Liver (tissue), 2 donors: Measurements from ENCODE around the gene BARHL2.

Source experiments
- ATF3 ChIP-seq: IDR thresholded peaks from 2 replicates; pipeline ENCODE4 v1.6.1; 2016; ENCODE audit warnings: antibody characterized with exemption
- GABPA ChIP-seq, 2 donors: IDR thresholded peaks in 1 of 2; conservative IDR thresholded peaks in 1 of 2; 2 replicates each; pipeline ENCODE4 v1.6.1; 2016; ENCODE audit warnings: antibody characterized with exemption in 2 of 2, mild to moderate bottlenecking in 1 of 2, moderate library complexity in 1 of 2
- REST ChIP-seq: IDR thresholded peaks from 2 replicates; pipeline ENCODE4 v1.6.1; 2016; ENCODE audit warnings: antibody characterized with exemption, mild to moderate bottlenecking
- donor health status: healthy.

DNA sequence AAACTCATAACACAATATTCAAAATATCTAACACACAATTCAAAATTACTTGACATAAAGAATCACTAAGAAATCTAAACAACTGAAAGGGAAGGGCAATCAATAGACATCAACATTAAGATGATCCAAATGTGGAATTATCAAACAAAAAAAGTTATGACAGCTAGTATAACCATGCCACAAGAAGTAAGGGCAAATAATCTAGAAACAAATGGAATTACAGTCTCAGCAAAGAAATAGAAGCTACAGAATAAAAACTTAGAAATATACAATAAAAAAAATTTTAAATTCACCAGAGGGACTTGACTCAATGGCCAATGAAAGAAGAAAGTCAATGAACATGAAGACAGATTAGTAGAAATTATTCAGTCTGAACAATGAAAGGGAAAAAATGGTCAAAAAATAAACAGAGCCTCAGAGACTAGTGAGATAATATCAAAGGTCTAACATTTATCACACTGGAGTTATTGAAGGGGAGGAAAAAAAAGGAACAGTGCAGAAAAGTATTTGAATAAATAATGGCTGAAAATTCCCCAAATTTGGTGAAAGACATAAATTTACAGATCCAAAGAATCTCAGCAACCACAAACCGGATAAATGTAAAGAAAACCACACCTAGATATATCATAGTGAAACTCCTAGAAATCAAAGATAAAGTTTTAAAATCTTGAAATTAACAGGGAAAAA is 41.8 kb downstream of the BARHL2 start:
- TF ChIP-seq ATF3, result no peak
- TF ChIP-seq GABPA (IDR thresholded peaks at IDR 0.05 in 1 of 2, conservative IDR thresholded peaks at IDR 0.05 in 1 of 2), result no peak
- TF ChIP-seq REST, result no peak
